Astrocyte (in vitro differentiated cells and primary cell): ENCODE data around the gene PDE1A.

Experiments
- EZH2 ChIP-seq: IDR thresholded peaks from 2 replicates; pipeline ENCODE4 v1.6.1; 2012; ENCODE audit warnings: mild to moderate bottlenecking, low read length, inconsistent platforms; ENCODE audit not compliant: insufficient read depth
- TF ChIP-seq, protein P1 (sequence below): IDR thresholded peaks from 2 replicates; pipeline ENCODE4 v1.5.1; 2011; ENCODE audit warnings: low read depth, mild to moderate bottlenecking, inconsistent platforms, low read length, moderate library complexity; ENCODE audit not compliant: insufficient read depth

DNA sequence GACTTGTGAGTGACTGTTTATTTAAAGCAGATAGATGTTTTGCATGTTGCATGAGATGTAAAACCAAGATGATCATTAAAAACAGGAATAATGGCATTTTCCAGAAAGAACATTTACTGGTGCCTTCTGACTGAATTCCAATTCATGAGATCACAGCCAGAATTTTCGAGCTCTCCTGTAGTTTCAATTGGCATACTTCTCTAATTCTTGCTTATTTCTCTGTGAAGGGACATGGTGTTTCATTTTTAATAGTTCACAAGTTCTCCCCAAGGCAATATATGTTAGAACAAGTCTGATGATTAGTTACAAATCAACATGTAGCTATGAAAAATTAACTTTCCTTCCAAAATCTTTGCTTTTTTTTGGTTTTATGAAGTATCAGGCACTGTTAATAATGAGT lies 105.7 kb downstream of the PDE1A start:
- TF ChIP-seq, protein P1, sequence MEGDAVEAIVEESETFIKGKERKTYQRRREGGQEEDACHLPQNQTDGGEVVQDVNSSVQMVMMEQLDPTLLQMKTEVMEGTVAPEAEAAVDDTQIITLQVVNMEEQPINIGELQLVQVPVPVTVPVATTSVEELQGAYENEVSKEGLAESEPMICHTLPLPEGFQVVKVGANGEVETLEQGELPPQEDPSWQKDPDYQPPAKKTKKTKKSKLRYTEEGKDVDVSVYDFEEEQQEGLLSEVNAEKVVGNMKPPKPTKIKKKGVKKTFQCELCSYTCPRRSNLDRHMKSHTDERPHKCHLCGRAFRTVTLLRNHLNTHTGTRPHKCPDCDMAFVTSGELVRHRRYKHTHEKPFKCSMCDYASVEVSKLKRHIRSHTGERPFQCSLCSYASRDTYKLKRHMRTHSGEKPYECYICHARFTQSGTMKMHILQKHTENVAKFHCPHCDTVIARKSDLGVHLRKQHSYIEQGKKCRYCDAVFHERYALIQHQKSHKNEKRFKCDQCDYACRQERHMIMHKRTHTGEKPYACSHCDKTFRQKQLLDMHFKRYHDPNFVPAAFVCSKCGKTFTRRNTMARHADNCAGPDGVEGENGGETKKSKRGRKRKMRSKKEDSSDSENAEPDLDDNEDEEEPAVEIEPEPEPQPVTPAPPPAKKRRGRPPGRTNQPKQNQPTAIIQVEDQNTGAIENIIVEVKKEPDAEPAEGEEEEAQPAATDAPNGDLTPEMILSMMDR = no peak
- TF ChIP-seq EZH2 = no peak
